Measurements from ENCODE around the gene MIOX. TPM values are rescaled to one million over a fixed set of nuclear protein-coding genes. Genes with fewer than 3 reads are reported as not detected.
"Not testable (repeated sequence)": the region's sequence is repeated elsewhere in the genome, so short reads cannot be mapped to it uniquely, and the experiment has no call there.

MIOX gene
- total and polyA plus RNA-seq, 9 of the 15 experiments (the other 6 are each of a cell fraction or from before 2014, with no cell fraction given) = 0.08 TPM; not detected in 8

- H4K20me1 ChIP-seq (replicated peaks; ENCODE audit: control insufficient read depth, insufficient read depth, low read length); H3K9me1 ChIP-seq (ENCODE audit: control insufficient read depth, insufficient read depth, low read length); BruUV-seq (replicated peaks); CTCF ChIA-PET (ENCODE audit: low intra/inter-chr PET ratio); in situ Hi-C loops (cut with MboI); H3K36me3 ChIP-seq (ENCODE audit: control insufficient read depth, insufficient read depth, low read length); H3K4me3 ChIP-seq; H3K79me2 ChIP-seq (ENCODE audit: control insufficient read depth, insufficient read depth, low read length); H3K27me3 ChIP-seq (ENCODE audit: control insufficient read depth in 2 of 2, insufficient read depth in 2 of 2, low read length in 2 of 2); H3K9me3 ChIP-seq (replicated peaks; ENCODE audit: control insufficient read depth, insufficient read depth, low read depth, low read length); TF ChIP-seq TOE1 (CRISPR knock-in tag; IDR thresholded peaks at IDR 0.05; ENCODE audit: borderline replicate concordance, low read depth): not testable (repeated sequence)
- Histone ChIP-seq H3K4me1 (replicated peaks in 1 of 2; ENCODE audit: control insufficient read depth in 2 of 2, insufficient read depth in 2 of 2, low read length in 2 of 2) (peaks cover 12 to 41% of the 10 kb centered on the region in 2 experiments; a peak in 4 of 5 replicates), H3K9ac (ENCODE audit: insufficient read depth in 1 of 2, low read depth in 2 of 2, low read length in 2 of 2) (peak overlapping the region in 1 of 2 experiments; percentile 25; a peak in 1 of 4 replicates), H3K27ac (ENCODE audit: extremely low read depth, low read depth, low read length) (peak overlapping the region; percentile 74), H3K4me2 (ENCODE audit: insufficient read depth, low read length) (peak overlapping the region; percentile 55), H2AFZ (ENCODE audit: low read depth, low read length) (peak overlapping the region; percentile 20)
- ATAC-seq (peak; percentile 62), DNase-seq (ENCODE audit: extremely low read depth in 1 of 4, low spot score in 3 of 4) (peak in 1 of 4 experiments; percentile 58), FAIRE-seq (peak; percentile 80)
- under 1% methylated on average over 21 of the region's 21 CpGs for WGBS (ENCODE audit: insufficient coverage, low coverage, missing lambda C conversion rate)
- POLR2A ChIA-PET = interaction anchor here (0.6 to 0.8 kb wide), 2 partner anchors 23 to 29 kb away, joined by 3 to 4 read pairs; no protein-coding TSS in a partner anchor
- intact Hi-C loops (cut with micrococcal nuclease) = loop anchor here (1.0 kb wide), 1 partner anchor 8 kb away; no protein-coding TSS in a partner anchor
- TF ChIP-seq, protein P1, sequence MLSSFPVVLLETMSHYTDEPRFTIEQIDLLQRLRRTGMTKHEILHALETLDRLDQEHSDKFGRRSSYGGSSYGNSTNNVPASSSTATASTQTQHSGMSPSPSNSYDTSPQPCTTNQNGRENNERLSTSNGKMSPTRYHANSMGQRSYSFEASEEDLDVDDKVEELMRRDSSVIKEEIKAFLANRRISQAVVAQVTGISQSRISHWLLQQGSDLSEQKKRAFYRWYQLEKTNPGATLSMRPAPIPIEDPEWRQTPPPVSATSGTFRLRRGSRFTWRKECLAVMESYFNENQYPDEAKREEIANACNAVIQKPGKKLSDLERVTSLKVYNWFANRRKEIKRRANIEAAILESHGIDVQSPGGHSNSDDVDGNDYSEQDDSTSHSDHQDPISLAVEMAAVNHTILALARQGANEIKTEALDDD (IDR thresholded peaks at IDR 0.05) = peak; percentile 54; the same call in 1 of the 2 replicates
- TF ChIP-seq C11orf30 (IDR thresholded peaks at IDR 0.05; ENCODE audit: low read depth) (peak; percentile 59), MEIS2 (IDR thresholded peaks at IDR 0.05; ENCODE audit: partially characterized antibody) (peak; percentile 77), CBFA2T2 (conservative IDR thresholded peaks at IDR 0.05) (peak; percentile 82), DACH1 (IDR thresholded peaks at IDR 0.05; ENCODE audit: partially characterized antibody) (peak; percentile 32), MAFF (IDR thresholded peaks at IDR 0.05; ENCODE audit: low read length) (peak; percentile 6; the same call in 1 of the 2 replicates), POLR2H (tag; IDR thresholded peaks at IDR 0.05; ENCODE audit: low read depth) (peak; percentile 62; the same call in 1 of the 2 replicates), RAD51 (IDR thresholded peaks at IDR 0.05; ENCODE audit: borderline replicate concordance, low read depth) (peak; percentile 98), GTF2E2 (tag; IDR thresholded peaks at IDR 0.05) (0 out of 2 replicates have a peak, but pooled peaks have one; percentile 48), MAFG (tag; conservative IDR thresholded peaks at IDR 0.05) (peak; percentile 42; the same call in 1 of the 2 replicates), BHLHE40 (IDR thresholded peaks at IDR 0.05; ENCODE audit: low read length) (peak; percentile 80), TOE1 (IDR thresholded peaks at IDR 0.05; ENCODE audit: borderline replicate concordance) (peak; percentile 98), CEBPG (CRISPR knock-in tag; IDR thresholded peaks at IDR 0.05) (peak; percentile 79), CEBPG (tag; conservative IDR thresholded peaks at IDR 0.05 in 1 of 2, IDR thresholded peaks at IDR 0.05 in 1 of 2) (peak; percentile 44 to 80; a peak in 3 of 4 replicates), EP400 (IDR thresholded peaks at IDR 0.05) (0 out of 2 replicates have a peak, but pooled peaks have one; percentile 18), ATF7 (IDR thresholded peaks at IDR 0.05) (peak; percentile 32), MAFK (IDR thresholded peaks at IDR 0.05; ENCODE audit: low read length) (peak; percentile 45), ZNF644 (tag; IDR thresholded peaks at IDR 0.05; ENCODE audit: low read depth) (0 out of 2 replicates have a peak, but pooled peaks have one; percentile 16), CXXC5 (CRISPR knock-in tag; IDR thresholded peaks at IDR 0.05) (peak; percentile 34)
- TF ChIP-seq, protein P2, sequence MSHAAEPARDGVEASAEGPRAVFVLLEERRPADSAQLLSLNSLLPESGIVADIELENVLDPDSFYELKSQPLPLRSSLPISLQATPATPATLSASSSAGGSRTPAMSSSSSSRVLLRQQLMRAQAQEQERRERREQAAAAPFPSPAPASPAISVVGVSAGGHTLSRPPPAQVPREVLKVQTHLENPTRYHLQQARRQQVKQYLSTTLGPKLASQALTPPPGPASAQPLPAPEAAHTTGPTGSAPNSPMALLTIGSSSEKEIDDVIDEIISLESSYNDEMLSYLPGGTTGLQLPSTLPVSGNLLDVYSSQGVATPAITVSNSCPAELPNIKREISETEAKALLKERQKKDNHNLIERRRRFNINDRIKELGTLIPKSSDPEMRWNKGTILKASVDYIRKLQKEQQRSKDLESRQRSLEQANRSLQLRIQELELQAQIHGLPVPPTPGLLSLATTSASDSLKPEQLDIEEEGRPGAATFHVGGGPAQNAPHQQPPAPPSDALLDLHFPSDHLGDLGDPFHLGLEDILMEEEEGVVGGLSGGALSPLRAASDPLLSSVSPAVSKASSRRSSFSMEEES (CRISPR knock-in tag; IDR thresholded peaks at IDR 0.05) = peak; percentile 98
Observed at GRCh38 chr22:50533856-50534711, 47.4 kb downstream of the MIOX start.
